GM21381 (cell line): Measurements from ENCODE around the gene ZMYND8.
A peak's percentile ranks its signal among the peaks of the same experiment; 100 is the strongest.
"Not testable (repeated sequence)": the region's sequence is repeated elsewhere in the genome, so short reads cannot be mapped to it uniquely, and the experiment has no call there.

Source experiments
- ATAC-seq: cut with Tn5 transposase; IDR thresholded peaks from one replicate; pipeline ENCODE4 v1.9.1; 2021; ENCODE audit warnings: mild to moderate bottlenecking, moderate library complexity; ENCODE audit not compliant: unreplicated experiment

The ZMYND8 gene

DNA sequence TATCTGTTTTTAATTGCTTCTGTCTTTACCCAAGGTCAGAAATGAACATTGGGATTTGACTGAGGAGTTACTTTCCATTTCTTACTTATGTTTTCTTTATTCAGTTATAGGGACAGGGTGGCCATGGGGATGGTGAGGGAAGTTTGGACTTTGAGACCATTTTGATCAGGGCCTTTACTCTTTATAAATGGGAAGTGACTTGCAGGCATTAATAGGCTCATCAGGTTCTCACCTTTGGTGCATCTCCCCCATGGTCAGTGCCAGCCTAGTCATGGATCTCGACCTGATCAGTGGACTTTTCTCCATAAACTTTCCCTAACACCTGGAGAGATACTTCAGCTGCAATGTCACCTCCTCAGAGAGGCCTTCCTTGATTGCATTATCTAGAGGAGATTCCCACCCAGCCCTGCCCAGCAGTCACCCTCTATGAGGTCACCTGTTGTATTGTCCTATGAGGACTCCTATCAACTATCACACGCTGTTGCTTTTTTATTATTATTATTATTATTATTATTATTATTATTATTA is 16.8 kb upstream of the ZMYND8 start:
- ATAC-seq, result no peak

DNA sequence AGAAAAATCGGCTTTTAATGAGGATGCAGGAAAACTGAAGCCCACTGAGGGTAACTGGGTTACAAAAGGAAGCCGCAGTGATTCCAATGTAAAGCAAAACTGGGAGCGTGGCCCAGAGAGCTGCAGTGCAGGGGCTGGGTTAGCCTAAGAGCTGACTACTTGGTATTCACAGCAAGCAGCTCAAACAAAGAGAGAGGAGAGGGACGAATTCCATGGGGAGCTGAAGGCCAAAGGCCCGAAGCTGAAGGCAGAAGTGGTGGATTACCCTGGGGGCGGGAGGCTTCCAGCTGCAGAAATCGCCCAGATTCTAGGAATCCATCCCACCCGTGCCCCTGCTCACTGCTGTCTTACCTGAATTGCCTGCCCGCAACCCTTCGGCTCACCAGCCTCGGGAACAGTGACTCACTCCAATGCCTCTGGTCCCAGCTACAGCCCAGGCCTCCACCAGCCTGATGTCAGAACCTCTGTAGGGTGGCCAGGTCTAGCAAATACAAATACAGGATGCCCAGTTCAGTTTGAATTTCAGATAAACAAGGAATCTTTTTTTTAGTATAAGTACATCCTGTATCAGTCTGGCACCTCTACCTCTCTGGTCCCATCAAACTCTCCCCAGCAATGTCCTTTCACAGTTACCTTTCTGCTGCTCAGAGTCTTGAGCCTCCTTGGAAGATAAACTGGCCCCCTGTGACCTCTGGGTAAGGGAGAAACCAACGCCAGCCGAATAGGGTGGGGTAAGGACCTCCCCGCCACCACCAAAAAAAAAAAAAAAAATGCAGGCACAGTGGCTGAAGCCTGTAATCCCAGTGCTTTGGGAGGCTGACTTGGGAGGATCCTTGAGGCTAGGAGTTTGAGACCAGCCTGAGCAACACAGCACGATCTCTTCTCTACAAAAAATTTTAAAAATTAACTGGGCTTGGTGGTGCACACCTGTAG is 14.6 kb upstream of the ZMYND8 start:
- ATAC-seq, result no peak

DNA sequence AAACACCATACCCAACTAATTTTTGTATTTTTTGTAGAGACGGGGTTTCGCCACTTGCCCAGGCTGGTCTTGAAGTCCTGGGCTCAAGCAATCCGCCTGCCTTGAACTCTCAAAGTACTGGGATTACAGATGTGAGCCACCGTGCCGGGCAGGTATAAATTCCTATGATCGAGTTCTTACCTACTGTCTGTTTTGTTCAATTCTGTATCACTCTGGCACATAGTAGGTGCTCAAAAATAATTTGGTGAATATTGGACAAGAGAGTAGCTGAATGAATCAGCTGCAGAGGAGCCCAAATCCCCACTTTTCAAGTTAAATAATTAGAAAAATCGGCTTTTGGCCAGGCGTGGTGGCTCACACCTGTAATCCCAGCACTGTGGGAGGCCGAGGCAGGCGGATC is 13.7 kb upstream of the ZMYND8 start:
- no peak for ATAC-seq

DNA sequence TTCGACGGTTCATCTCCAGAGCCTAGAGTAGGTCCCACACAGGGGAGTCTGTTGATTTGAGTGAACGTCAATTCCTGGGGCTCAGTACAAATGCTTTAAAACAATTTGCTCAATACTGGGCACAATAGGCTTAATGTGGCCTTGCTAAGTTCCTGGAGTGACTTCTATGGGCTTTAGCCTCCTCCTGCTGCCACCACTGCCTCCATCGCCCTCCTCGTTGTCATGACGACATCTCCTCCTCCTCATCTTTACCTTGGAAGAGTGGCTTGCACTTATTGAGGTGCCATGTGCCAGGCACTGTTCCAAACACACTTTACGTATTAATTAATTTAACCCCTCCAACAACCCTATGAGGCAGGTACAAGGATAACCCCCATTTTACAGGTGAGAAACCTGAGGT is 11.8 kb upstream of the ZMYND8 start:
- no peak for ATAC-seq

DNA sequence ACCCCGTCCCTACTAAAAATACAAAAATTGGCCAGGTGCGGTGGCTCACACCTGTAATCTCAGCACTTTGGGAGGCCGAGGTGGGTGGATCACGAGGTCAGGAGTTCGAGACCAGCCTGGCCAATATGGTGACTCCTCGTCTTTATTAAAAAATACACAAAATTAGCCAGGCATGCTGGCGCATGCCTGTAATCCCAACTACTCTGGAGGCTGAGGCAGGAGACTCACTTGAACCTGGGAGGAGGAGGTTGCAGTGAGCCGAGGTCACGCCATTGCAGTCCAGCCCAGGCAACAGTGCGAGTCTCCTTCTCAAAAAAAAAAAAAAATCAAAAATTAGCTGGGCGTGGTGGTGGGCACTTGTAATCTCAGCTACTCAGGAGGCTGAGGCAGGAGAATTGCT is 9.8 kb upstream of the ZMYND8 start:
- ATAC-seq, result not testable (repeated sequence)

DNA sequence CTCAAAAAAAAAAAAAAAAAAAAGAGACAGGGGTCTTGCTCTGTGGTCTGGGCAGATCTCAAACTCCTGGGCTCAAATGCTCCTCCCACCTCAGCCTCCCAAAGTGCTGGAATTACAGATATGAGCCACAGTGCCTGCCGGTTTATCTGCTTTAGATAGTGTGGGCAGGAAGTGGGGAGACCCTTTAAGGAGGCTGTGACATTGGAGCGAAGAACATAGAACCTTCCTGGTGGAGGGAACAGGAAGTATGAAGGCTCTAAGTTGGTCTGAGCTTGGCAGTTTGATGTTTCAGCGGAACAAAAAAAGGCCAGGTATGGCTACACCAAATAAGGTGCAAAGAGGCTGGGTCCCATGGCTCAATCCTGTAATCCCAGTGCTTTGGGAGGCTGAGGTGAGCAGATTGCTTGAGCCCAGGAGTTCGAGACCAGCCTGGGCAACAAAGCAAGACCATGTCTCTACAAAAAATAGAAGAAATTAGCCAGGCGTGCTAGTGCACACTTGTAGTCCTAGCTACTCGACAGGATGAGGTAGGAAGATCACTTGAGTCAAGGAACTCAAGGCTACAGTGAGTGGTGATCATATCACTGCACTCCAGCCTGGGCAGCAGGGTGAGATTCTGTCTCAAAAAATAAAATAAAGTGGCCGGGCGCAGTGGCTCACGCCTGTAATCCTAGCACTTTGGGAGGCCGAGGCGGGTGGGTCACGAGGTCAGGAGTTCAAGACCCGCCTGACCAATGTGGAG is 8.7 kb upstream of the ZMYND8 start:
- no peak for ATAC-seq

DNA sequence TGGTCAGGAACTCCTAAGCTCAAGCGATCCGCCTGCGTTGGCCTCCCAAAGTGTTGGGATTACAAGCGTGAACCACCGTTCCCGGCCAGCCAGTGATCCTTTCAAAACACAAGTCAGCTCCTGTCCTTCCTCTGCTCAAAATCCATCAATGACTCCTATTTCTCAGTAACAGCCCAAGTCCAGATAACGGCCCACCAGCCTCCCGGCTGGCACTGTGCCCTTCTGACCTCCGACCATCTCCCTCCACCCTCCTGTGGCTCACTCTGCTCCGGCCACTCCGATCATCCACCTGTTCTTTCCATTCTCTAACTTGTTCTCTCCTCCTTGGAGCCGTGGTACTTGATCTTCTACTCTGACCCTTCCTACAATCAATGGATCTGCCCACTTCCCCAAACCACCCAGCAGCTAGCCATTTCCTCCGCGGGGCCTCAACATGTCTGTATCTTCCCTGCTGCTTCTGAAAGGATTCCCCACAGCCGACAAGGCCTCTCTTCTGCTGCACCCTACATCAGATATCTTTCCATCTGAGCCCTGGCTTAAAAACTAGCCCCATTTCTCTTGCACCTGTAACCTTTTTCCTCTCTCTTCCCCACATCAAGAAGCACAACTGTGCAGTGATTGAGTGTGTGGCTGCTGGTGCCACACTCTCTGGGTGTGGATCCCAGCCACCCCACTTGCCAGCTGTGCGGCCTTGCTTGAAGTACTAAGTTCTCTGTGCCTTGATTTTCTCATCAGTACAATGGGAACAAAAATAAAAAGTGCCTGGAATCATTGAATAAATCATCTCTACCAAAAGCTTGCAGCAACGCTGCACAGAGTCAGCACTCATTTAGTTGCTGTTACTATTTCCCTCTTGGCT is 6.1 kb upstream of the ZMYND8 start:
- no peak for ATAC-seq

DNA sequence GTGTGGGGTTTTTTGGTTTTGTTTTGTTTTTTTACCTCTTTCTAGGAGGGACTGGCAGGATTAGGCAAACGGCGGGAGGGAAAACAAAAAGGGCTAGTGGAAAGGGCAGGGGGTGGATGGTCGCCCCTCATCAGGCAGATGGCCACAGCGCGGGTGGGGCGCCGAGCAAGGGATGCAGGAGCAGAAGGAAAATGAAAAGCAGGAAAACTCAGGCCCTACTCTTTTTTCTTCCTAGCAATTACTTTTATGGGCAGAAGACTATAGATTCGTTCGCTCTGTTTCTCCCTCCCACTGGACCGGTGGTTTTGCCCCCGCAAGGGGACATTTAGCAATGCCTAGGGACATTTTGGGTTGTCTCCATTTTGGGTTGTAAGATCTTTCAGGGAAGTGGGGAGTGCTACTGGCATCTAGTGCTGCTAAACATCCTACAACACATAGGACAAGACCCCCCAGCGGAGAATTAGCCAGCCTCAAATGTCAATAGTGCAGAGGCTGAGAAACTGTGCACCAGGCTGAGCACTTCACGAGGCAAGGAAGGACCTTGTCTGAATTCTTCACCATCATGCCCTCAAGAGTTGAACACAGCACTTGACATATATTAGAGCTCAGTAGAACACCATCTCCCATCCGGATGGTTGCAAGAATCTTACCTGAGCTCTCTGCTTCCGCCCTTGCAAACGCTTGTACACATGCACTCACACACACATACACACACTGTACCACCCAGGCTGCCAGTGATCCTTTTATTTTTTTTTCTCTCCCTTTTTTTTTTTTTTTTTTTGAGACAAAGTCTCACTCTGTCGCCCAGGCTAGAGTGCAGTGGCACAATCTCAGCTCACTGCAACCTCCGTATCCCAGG is 4.8 kb upstream of the ZMYND8 start:
- ATAC-seq, result no peak

DNA sequence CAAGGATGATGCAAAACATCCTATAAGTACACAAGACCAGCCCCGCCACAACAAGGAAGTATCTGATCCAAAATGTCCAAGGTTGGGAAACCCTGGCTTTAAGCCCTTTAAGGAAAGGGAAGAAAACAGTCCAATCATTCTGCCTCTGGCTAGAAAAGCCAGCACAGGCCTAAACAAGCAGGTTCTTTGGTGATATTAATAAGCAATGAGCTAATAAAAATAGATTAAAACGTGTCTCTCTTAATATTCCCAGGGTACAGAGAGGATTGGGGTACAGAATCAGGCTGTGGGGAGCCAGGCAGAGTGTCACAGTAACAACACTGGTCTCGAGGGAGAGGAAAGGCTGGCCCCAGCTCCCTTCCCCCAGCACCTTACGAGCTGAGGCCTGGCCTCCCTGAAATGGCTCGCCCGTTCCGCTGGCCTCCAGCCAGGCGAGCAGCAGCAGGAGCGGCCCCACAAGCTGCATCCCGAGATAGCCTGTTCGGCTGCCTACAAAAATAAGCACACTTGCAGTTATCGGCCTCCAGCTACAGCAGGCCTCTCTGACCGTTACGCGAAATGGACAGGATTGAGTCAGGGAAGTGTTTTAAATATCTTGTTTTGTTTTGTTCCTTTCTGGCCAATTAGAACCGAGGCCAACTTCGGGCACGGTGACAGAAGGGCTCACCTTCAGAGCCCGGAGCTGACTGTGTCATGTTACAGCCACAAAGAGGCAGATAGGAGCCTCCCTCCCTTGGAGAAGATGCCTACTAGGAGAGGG is 4.0 kb upstream of the ZMYND8 start:
- no peak for ATAC-seq

DNA sequence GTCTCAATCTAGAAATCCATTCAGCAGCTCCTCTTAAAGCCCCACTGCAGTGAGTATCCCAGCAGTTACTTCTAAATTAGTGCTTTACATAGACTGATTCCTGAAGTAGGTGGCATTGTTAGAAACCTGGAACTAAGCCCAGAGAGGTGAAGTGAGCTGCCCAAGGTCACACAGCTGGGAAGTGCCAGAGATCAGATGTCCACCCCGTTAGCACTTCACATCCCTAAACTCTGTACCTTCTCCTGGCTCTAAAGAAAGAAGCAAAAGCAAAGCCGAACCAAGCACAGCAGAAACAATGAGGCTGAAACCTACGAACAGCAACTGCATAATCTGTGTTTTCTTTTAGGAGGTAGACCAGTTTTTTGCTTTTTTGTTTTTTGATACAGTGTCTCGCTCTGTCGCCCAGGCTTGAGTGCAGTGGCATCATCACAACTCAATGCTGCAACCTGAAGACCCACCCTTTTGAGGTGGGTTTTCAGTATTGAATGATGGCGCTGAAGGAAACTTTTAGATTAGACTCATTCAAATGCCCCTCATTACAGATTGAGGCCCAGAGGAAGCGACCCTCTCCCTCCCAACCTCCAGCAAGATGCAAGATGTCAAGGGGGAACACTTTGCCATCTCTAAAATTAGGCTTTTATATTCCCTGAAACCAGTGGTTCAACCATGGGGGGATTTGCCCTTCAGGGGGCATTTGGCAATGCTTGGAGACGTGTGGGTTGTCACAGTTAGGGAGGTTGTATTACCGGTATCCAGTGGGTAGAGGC is 3.2 kb upstream of the ZMYND8 start:
- no peak for ATAC-seq

DNA sequence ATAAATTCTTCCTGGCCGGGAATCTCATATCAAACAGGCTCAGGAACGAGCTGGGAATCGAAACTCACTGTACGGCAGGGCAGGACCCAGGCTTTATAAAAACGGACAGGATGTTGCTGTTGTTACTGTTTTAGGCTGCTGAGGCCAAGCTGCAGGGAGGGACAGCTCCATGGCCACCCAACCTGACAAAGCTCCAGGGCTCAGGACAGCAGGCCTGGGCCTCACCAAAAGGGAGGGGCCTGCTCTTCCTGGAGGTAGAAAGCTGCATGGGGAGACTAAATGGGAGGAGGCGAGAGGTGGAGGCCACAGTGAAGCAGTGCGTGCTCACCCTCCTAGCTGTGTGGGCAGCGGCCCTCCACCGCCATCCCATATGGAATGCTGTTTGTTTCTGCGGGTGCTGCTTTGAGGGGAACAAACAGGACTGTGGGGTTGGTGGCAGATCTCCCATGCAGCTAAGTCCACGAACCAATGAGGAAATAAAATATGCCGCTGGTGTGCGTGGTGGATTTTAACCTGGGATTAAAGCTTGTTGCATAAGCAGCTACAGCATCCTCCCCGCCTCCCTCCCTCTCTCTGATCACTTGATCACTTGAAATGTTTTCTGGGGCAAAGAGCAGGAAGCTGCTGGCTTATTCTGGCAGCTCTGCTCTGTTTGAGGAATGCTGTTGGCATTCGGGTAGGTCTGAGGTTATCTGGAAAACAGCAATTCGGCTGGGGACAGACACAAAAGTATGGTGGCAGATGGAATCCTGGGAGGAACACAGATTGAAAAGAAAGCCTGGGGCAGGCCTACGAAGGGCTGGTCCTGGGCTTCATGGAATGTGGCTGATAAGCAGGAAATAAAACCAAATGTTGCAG is 2.4 kb upstream of the ZMYND8 start:
- ATAC-seq, result no peak

DNA sequence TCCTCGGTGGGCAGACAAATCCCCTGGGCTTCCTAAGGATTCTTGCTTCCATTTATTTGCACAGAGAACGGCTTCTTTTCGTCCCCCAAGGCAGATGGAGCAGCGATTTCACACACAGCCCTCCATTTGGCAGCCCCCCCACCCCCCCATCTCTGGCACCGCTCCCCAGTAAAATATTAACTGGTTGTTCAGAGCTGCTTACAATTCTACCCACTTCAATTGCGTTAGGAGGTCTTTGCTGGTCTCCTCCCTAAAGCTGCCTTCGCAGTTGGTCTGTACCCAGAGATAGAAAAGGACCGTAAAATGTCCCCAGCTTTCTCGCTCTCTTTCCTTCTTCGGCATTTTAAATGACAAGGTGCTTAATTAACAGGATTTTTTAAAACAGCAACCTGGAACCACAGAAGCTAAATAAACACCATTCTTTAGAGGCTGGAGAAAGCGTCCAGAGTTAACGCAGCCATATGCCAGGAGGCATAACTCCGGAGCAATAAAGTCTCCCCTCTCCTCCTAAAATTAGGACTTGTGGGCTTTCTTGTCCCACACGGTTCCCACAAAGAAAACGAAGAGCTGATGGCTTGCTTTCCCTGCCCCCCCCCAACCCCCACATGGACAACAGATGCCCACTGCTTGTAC is 1.7 kb upstream of the ZMYND8 start:
- ATAC-seq, result no peak

DNA sequence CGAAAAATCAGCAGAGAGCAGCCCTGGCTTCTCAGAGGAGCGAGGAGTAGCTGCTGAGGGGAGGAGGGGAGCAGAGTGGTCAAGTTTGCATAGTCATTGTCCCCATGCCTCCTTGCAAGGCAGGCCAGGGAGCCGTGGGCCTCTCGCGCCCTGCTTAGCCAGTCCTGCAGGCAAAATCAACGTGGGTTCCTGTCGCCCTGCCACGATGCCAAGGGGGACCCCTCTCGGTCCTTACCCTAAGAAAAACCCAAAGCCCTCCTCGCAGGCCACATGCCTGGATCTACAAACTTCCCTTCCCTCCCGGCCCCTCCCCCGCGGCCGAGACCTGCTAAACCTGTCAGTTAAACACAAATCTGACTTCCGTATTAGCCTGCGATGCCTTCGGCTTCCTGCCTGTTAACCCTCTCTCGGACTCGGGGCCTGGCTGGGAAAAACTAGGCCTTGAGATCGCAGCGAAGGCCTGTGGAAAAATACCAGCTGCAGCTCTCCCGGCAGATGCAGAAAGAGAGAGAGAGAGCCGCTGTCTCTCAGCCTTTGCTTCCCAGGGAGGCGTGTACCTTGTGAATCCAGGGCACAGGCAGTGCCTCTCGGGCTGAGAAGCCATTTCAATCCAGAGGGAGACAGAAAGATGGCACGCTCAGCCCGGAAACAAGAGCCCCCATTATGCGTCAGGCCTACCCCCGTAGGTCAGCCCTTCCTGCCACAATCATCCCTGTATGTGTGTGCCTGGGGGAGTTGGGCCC is 968 bp upstream of the ZMYND8 start:
- ATAC-seq, result peak; percentile 44

DNA sequence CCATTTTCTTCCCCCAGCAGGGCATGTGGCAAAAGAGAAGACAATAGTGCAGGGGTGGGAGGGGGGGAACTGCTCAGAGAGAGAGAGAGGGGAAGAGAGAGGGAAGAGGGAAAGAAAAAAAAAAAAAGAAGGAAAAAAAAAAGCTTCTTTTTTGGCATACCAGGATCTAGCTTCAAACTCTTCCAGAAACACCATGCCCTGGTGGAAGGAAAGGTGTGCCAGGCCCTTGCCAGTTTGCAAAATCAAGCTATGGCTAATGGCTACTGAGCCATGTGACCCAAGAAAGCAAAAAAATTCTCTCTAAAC is 326 bp downstream of the ZMYND8 start:
- ATAC-seq, result no peak

DNA sequence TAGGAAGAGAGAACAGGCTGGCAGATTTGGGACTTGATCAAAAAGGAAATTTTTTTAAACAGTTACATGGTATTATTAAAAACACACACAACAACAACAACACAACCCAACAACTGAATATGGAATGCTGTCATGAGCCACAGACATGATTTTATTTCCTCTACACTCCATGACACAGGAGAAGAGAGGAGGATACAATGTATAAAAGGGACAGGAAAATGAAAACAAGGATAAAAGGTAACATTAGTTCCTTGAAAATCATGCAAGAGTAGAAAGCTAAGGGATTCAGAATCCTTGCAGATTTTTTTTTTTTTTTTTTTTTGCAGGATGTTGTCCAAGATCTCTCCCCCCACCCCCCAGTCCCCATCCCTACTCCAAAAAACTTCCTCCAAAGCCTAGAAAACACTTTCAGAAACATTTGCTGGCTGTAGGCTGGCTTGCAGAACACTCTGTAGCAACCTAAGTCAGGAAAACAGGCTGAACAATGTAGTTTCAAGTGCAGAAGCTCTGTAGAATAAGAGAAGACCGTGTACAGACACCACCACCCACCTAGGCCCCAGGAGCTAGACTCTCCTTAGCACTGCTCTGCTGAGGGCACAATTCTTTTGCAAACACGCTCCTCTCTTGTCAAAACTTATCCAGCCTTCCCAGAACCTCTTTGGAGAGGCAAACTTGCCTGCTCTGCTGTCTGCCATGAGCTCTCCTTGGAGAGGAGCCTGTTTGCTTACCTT is 845 bp downstream of the ZMYND8 start:
- no peak for ATAC-seq
